ENCODE measurements around the gene ARHGAP12.

Gene ARHGAP12

GRCh38 chr10:31928549-31929260, at the start of gene ARHGAP12 (continued):
- no peak for TF ChIP-seq ZNF24 (tag by site-specific recombination; IDR thresholded peaks at IDR 0.05)
- no peak for TF ChIP-seq ZNF830 (tag by site-specific recombination; IDR thresholded peaks at IDR 0.05; ENCODE audit: low read depth)
- TF ChIP-seq ZNF302 (tag by site-specific recombination; IDR thresholded peaks at IDR 0.05; ENCODE audit: low read depth) = no peak
- TF ChIP-seq PRDM1 (tag by site-specific recombination; IDR thresholded peaks at IDR 0.05) = no peak
- TF ChIP-seq ZNF223 (tag by site-specific recombination; IDR thresholded peaks at IDR 0.05) = no peak
- no peak for TF ChIP-seq ZNF530 (tag by site-specific recombination; IDR thresholded peaks at IDR 0.05; ENCODE audit: low read depth)
- no peak for TF ChIP-seq ZNF433 (tag by site-specific recombination; IDR thresholded peaks at IDR 0.05; ENCODE audit: low read depth)
- TF ChIP-seq KLF16 (tag by site-specific recombination; IDR thresholded peaks at IDR 0.05) = peak; percentile 65
- TF ChIP-seq, protein P1, sequence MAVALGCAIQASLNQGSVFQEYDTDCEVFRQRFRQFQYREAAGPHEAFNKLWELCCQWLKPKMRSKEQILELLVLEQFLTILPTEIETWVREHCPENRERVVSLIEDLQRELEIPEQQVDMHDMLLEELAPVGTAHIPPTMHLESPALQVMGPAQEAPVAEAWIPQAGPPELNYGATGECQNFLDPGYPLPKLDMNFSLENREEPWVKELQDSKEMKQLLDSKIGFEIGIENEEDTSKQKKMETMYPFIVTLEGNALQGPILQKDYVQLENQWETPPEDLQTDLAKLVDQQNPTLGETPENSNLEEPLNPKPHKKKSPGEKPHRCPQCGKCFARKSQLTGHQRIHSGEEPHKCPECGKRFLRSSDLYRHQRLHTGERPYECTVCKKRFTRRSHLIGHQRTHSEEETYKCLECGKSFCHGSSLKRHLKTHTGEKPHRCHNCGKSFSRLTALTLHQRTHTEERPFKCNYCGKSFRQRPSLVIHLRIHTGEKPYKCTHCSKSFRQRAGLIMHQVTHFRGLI (tag by site-specific recombination; IDR thresholded peaks at IDR 0.05) = no peak
- TF ChIP-seq ZNF311 (tag by site-specific recombination; IDR thresholded peaks at IDR 0.05; ENCODE audit: borderline replicate concordance) = no peak
- TF ChIP-seq ZNF157 (tag by site-specific recombination; IDR thresholded peaks at IDR 0.05) = no peak
- TF ChIP-seq ZNF221 (tag by site-specific recombination; IDR thresholded peaks at IDR 0.05; ENCODE audit: borderline replicate concordance) = no peak
- TF ChIP-seq ZNF514 (tag by site-specific recombination; IDR thresholded peaks at IDR 0.05) = no peak
- no peak for TF ChIP-seq ZBTB44 (tag by site-specific recombination; IDR thresholded peaks at IDR 0.05)
- 0 out of 2 replicates have a peak, but pooled peaks have one; percentile 32 for TF ChIP-seq ZSCAN30 (tag by site-specific recombination; IDR thresholded peaks at IDR 0.05)
- TF ChIP-seq, protein P2, sequence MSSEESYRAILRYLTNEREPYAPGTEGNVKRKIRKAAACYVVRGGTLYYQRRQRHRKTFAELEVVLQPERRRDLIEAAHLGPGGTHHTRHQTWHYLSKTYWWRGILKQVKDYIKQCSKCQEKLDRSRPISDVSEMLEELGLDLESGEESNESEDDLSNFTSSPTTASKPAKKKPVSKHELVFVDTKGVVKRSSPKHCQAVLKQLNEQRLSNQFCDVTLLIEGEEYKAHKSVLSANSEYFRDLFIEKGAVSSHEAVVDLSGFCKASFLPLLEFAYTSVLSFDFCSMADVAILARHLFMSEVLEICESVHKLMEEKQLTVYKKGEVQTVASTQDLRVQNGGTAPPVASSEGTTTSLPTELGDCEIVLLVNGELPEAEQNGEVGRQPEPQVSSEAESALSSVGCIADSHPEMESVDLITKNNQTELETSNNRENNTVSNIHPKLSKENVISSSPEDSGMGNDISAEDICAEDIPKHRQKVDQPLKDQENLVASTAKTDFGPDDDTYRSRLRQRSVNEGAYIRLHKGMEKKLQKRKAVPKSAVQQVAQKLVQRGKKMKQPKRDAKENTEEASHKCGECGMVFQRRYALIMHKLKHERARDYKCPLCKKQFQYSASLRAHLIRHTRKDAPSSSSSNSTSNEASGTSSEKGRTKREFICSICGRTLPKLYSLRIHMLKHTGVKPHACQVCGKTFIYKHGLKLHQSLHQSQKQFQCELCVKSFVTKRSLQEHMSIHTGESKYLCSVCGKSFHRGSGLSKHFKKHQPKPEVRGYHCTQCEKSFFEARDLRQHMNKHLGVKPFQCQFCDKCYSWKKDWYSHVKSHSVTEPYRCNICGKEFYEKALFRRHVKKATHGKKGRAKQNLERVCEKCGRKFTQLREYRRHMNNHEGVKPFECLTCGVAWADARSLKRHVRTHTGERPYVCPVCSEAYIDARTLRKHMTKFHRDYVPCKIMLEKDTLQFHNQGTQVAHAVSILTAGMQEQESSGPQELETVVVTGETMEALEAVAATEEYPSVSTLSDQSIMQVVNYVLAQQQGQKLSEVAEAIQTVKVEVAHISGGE (tag by site-specific recombination; conservative IDR thresholded peaks at IDR 0.05; ENCODE audit: low read depth) = peak; percentile 57; the same call in 1 of the 2 replicates
- TF ChIP-seq ZNF202 (tag by site-specific recombination; IDR thresholded peaks at IDR 0.05; ENCODE audit: borderline replicate concordance) = no peak
- TF ChIP-seq ZBTB21 (tag by site-specific recombination; IDR thresholded peaks at IDR 0.05) = no peak
- peak; percentile 87 for TF ChIP-seq ZBTB48 (tag by site-specific recombination; IDR thresholded peaks at IDR 0.05)
- no peak for TF ChIP-seq ZNF624 (tag by site-specific recombination; IDR thresholded peaks at IDR 0.05)
- peak; percentile 67; the same call in 1 of the 2 replicates for TF ChIP-seq HIC1 (tag by site-specific recombination; IDR thresholded peaks at IDR 0.05)
- peak; percentile 74 for TF ChIP-seq ZBTB8A (tag by site-specific recombination; IDR thresholded peaks at IDR 0.05)
- TF ChIP-seq, protein P3, sequence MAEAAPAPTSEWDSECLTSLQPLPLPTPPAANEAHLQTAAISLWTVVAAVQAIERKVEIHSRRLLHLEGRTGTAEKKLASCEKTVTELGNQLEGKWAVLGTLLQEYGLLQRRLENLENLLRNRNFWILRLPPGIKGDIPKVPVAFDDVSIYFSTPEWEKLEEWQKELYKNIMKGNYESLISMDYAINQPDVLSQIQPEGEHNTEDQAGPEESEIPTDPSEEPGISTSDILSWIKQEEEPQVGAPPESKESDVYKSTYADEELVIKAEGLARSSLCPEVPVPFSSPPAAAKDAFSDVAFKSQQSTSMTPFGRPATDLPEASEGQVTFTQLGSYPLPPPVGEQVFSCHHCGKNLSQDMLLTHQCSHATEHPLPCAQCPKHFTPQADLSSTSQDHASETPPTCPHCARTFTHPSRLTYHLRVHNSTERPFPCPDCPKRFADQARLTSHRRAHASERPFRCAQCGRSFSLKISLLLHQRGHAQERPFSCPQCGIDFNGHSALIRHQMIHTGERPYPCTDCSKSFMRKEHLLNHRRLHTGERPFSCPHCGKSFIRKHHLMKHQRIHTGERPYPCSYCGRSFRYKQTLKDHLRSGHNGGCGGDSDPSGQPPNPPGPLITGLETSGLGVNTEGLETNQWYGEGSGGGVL (tag by site-specific recombination; IDR thresholded peaks at IDR 0.05) = peak; percentile 50; the same call in 1 of the 2 replicates
- no peak for TF ChIP-seq ZNF837 (tag by site-specific recombination; IDR thresholded peaks at IDR 0.05)
- TF ChIP-seq KLF1 (tag by site-specific recombination; IDR thresholded peaks at IDR 0.05) = no peak
- TF ChIP-seq, protein P4, sequence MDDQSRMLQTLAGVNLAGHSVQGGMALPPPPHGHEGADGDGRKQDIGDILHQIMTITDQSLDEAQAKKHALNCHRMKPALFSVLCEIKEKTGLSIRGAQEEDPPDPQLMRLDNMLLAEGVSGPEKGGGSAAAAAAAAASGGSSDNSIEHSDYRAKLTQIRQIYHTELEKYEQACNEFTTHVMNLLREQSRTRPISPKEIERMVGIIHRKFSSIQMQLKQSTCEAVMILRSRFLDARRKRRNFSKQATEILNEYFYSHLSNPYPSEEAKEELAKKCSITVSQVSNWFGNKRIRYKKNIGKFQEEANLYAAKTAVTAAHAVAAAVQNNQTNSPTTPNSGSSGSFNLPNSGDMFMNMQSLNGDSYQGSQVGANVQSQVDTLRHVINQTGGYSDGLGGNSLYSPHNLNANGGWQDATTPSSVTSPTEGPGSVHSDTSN (CRISPR knock-in tag; IDR thresholded peaks at IDR 0.05) = no peak
- no peak for TF ChIP-seq ZNF169 (tag by site-specific recombination; IDR thresholded peaks at IDR 0.05)
- peak; percentile 86 for TF ChIP-seq ZBTB20 (tag by site-specific recombination; IDR thresholded peaks at IDR 0.05)
- 0 out of 2 replicates have a peak, but pooled peaks have one; percentile 51 for TF ChIP-seq ZEB2 (tag by site-specific recombination; IDR thresholded peaks at IDR 0.05)
